GM19099 (cell line): ENCODE results near the gene HDAC10.

Source experiments
- POLR2A ChIP-seq: IDR thresholded peaks from 3 replicates; pipeline ENCODE4 v1.6.1; 2011; ENCODE audit warnings: low read depth; ENCODE audit not compliant: insufficient read length; ENCODE audit errors: extremely low read depth

Gene HDAC10

GRCh38 chr22:50264104-50264745 is 13.2 kb upstream of the HDAC10 start:
- no peak for TF ChIP-seq POLR2A

GRCh38 chr22:50262973-50263617 is 12.0 kb upstream of the HDAC10 start:
- TF ChIP-seq POLR2A: no peak

DNA sequence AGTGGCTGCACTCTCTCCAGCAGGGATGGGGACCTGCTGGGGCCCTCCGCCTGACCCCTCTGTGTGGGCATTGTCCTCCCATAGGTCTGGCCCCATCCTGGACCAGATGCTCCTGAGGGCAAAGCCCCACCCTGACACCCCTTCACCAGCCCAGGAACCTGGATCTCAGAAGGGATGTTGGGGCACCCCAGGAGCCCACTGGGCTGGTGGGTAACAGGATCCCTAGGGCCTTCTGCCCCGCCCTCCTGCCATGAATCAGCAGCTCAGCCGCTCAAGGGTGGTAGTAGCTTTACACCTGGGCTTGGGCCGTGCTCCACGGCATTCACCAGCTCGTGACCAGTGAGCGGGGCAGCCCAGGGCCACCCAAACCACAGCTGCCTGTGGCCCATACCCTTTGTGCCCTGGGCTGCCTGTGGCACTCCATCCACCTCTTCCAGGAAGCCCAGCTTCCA is 11.4 kb upstream of the HDAC10 start:
- no peak for TF ChIP-seq POLR2A

- peak; percentile 18 for TF ChIP-seq POLR2A
Observed at GRCh38 chr22:50261615-50262459, 10.8 kb upstream of the HDAC10 start, which contains the start of gene MAPK12. TSS of gene MAPK12 (minus strand) at chr22:50261683. CDS start at chr22:50261509, 174 bp downstream.

DNA sequence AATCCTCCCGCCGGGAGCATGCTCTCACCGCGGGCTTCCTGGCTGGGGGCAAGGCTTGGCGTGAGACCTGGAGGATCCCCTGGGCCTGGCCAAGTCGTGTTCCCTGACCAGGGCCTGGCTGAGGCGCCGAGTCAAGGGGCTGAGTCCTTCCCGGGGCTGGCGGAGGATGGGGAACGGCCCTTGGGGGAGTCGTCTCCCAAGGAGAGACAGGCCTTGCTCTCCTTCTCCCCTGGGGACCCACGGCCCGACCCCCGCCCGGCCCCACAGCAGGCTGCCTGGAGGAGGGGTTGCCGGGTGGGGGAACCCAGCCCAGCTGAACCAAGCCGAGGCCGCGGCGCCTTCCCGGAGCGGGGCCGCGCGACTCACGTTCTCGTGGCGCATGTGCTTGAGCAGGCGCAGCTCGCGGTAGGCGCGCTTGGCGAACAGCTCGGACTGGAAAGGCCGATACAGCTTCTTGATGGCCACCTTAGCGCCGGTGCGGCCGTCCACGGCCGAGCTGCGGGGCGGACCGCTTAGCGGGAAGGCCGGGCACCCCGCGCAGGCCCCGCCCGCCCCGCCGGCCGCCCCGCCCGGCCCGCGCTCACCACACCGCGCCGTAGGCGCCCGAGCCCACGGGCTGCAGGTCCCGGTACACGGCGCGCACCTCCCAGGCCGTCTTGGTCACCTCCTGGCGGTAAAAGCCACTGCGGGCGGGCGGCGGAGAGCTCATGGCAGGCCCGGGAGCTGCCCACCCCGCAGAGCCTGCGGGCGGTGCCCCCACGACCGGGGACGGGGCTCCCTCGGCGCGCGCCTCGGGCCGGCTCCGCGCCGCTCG is 9.9 kb upstream of the HDAC10 start:
- peak; percentile 17 for TF ChIP-seq POLR2A

DNA sequence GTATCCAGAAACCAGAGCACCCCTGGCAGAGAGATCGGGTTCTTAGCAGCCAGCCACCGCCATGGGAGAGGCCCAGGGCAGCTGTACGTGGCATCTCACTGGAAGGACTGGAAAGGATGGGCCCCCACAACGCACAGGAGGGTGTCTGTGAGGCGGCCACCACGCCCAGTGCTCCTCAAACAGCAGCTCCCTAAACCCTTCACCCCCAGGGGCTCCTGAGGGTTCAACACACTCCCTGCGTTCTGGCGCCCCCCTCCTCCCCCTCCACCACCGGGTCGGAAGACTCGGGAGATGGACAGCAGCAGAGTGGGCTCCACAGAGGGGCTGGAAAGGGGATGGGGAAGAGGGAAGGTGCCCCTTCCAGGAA is 9.4 kb upstream of the HDAC10 start:
- TF ChIP-seq POLR2A: no peak

DNA sequence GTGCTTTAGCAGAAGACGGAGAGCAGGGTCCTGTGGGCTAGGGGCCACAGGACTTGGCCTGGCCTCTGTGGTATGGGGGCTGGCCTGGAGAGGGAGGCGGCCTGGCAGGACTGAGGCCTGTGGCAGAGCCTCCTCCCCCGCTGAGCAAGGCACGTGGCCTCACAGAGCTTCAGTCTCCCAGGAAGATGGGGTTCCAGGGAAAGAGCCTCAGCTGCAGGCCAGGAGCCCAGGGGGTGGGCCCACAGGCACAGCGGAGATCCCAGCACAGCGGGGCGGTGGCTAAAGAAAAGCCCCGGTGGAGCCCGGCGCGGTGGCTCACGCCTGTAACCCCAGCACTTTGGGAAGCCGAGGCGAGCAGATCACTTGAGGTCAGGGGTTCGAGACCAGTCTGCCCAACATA is 8.2 kb upstream of the HDAC10 start:
- TF ChIP-seq POLR2A: no peak

- no peak for TF ChIP-seq POLR2A
Observed at GRCh38 chr22:50258361-50259292, 7.6 kb upstream of the HDAC10 start.

DNA sequence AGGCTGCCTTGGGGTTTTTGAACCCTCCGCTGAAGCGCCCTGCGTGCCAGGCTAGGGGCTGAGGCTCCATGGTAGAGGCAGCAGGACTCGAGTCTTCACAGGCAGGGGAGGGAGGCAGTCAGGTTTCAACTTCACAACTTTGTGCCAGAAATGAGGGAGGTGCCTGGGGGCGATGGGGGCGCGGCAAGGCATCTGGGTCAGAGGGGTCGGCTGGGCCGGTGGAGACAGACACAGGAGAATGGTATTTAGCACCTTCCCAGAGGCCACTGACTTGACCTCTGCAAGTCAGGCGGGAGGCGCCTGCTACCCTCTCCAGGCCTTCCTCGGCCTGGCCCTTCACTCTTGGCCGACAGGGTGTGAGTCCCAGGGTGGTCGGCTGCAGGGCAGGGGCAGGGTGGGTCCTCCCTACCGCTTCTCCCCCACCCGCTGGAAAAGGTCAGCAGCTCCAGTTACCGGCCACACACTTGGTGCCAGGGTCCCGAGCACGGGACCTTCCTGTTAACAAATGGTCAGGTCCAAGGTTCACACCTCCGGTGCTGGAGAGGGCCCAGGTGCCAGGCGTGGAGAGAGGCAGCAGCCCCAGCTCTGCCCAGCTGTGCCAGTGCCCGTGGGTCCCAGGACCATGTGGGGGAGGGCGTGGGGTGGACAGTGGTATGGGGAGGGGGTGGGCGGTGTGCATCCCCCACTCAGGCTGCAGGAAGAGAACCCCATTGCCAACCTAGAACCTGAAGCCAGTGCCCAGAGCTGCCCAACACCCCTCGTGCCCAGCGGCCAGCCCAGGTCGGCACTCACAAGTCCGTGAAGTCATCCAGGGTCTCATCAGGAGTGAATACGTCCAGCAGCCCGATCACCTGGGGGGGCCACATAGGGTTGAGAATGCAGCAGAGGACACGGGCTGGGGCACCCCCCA is 6.6 kb upstream of the HDAC10 start:
- no peak for TF ChIP-seq POLR2A

DNA sequence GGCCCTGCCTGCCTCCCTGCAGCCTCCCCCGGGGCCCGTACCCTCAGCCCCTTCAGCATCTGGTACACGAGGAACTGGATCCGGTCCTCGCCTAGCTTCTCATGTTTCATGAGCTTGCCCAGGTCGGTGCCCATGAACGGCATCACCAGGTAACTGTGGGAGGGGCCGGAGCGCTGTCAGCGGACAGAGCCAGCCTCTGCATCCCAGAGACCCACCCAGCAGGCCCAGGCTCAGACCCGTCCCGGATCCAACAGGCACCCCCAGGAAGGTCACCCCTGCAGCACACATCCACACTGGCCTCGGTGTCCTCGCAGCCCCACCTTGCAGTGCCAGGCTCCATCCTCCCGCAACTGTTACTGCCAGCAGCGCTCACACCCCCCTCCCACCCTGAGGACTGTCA is 6.0 kb upstream of the HDAC10 start:
- TF ChIP-seq POLR2A: no peak

GRCh38 chr22:50256258-50256862 is 5.3 kb upstream of the HDAC10 start:
- TF ChIP-seq POLR2A: no peak

GRCh38 chr22:50255607-50256006 is 4.5 kb upstream of the HDAC10 start:
- TF ChIP-seq POLR2A: no peak
